Endothelial cell (in vitro differentiated cells): ENCODE results near the gene NLRC5. TPM values are rescaled to one million over a fixed set of nuclear protein-coding genes. Genes with fewer than 3 reads are reported as not detected.
A peak's percentile ranks its signal among the peaks of the same experiment; 100 is the strongest.

ENCODE experiments used
- DNase-seq: peaks from one replicate; pipeline ENCODE4 v3.0.0; 2021; ENCODE audit warnings: low spot score
- H3K27ac Mint-ChIP-seq: one replicate; pipeline ENCODE4 v1.8.0; 2021; ENCODE audit warnings: mixed read lengths, inconsistent platforms; ENCODE audit not compliant: unreplicated experiment
- H3K27me3 Mint-ChIP-seq: one replicate; pipeline ENCODE4 v1.8.0; 2021; ENCODE audit warnings: mild to moderate bottlenecking, moderate library complexity, mixed read lengths, inconsistent platforms; ENCODE audit not compliant: unreplicated experiment
- H3K36me3 Mint-ChIP-seq: one replicate; pipeline ENCODE4 v1.8.0; 2021; ENCODE audit warnings: mild to moderate bottlenecking, low read depth, mixed read lengths, inconsistent platforms; ENCODE audit not compliant: unreplicated experiment
- H3K4me1 Mint-ChIP-seq: one replicate; pipeline ENCODE4 v1.8.0; 2021; ENCODE audit warnings: mild to moderate bottlenecking, mixed read lengths, inconsistent platforms; ENCODE audit not compliant: unreplicated experiment
- H3K4me3 Mint-ChIP-seq: one replicate; pipeline ENCODE4 v1.8.0; 2021; ENCODE audit warnings: mild to moderate bottlenecking, mixed read lengths, inconsistent platforms; ENCODE audit not compliant: unreplicated experiment
- H3K9me3 Mint-ChIP-seq: one replicate; pipeline ENCODE4 v1.8.0; 2021; ENCODE audit warnings: mixed read lengths, inconsistent platforms; ENCODE audit not compliant: unreplicated experiment
- total RNA-seq: library from RNA; stranded (reverse); fragmentation: NEBNext Ultra II Directional; extraction: Animal tissue kit (Norgen Biotek cat#: 25700); gene quantifications from one replicate; pipeline ENCODE4 v1.2.1, GENCODE V29; 2021; ENCODE audit not compliant: unreplicated experiment
- TF ChIP-seq, protein P1 (sequence below): fragments of 200-600 bp; sonication (generic); IDR thresholded peaks from one replicate; pipeline ENCODE4 v1.5.0; 2021; ENCODE audit warnings: antibody characterized with exemption; ENCODE audit not compliant: unreplicated experiment

The NLRC5 gene
- total RNA-seq, 1 donor from 2014 or later = 2.4 TPM

DNA sequence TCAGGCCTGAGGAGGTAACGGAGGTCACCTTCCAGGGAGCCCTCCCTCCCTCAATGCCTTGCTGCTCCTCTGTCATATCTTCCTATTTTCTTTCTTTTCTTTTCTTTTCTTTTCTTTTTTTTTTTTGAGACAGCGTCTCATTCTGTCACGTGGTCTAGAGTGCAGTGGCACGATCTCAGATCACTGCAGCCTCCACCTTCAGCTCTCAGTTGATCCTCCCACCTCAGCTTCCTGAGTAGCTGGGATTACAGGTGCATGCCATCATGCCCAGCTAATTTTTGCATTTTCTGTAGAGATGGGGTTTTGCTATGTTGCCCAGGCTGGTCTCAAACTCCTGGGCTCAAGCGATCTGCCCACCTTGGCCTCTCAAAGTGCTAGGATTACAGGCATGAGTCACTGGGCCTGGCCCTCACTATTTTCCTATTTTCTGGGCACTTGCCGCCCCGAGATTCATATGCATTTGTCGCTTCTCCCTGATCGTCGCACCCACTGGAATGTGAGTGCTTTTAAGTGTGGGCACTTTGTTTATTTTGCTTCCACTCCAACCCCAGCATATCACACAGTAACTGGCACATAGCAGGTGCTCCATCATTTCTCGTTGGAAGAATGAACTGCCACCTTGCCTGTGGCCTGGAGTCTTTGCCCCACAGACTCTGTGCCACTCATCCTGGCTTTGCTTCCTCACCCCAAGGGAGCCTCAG, 134.8 kb downstream of the NLRC5 start:
- no peaks in the 10 kb centered on the region for H3K9me3 Mint-ChIP-seq

DNA sequence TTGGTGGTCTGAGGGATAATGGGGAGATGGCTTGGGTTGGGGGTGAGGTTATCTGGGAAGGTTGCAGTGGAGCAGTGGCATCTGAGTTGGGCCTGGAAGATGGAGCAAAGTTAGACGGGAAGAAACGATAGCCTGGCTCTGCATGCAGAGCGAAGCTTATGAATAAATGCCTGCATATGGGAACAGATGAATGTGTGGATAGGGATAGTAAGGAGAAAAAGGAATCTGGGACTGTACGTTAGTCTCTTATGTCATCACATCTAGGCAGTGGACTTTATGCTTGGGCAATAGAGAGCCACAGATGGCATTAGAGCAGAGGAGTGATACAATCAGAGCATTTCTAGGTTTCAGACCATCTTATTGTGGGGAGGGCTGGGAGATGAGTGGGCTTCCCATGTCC, 136.0 kb downstream of the NLRC5 start:
- Mint-ChIP-seq H3K27ac (no peak overlapping the region), H3K9me3 (no peaks in the 10 kb centered on the region), H3K4me1 (no peaks in the 10 kb centered on the region), H3K27me3 (peaks cover 10% of the 10 kb centered on the region), H3K4me3 (no peak overlapping the region), H3K36me3 (peaks cover 60% of the 10 kb centered on the region)
- TF ChIP-seq, protein P1, sequence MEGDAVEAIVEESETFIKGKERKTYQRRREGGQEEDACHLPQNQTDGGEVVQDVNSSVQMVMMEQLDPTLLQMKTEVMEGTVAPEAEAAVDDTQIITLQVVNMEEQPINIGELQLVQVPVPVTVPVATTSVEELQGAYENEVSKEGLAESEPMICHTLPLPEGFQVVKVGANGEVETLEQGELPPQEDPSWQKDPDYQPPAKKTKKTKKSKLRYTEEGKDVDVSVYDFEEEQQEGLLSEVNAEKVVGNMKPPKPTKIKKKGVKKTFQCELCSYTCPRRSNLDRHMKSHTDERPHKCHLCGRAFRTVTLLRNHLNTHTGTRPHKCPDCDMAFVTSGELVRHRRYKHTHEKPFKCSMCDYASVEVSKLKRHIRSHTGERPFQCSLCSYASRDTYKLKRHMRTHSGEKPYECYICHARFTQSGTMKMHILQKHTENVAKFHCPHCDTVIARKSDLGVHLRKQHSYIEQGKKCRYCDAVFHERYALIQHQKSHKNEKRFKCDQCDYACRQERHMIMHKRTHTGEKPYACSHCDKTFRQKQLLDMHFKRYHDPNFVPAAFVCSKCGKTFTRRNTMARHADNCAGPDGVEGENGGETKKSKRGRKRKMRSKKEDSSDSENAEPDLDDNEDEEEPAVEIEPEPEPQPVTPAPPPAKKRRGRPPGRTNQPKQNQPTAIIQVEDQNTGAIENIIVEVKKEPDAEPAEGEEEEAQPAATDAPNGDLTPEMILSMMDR = no peak
- DNase-seq = no peak

More for the DNA sequence above, 134.8 kb downstream of the NLRC5 start:
- Mint-ChIP-seq H3K4me1 (no peaks in the 10 kb centered on the region), H3K36me3 (peaks cover 60% of the 10 kb centered on the region), H3K4me3 (peak overlapping the region; percentile 72), H3K27ac (peak overlapping the region; percentile 24), H3K27me3 (peaks cover 4% of the 10 kb centered on the region)
- DNase-seq = no peak
- TF ChIP-seq, protein P1 = no peak

DNA sequence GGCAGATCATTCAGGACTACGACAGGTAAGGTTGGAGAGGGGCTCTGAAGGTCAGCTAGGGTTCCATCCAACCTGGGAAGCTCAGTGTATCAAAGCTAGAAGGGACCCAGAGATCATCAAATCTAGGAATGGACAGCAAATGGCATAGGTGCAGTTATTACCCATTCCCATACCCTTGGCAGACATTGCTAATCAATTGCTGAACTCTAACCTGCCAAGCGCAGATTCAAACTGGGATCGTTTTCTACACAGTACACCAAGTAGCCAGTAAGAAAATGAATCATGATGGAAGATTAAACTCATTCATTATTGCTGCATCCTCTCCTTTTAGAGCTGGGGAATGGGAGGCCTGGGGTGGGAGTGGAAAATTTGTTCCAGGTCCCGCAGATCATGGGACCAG, 136.6 kb downstream of the NLRC5 start:
- H3K36me3 Mint-ChIP-seq = peaks cover 59% of the 10 kb centered on the region

GRCh38 chr16:57126411-57126810, 137.1 kb downstream of the NLRC5 start:
- H3K4me3 Mint-ChIP-seq = peak overlapping the region; percentile 17
- no peaks in the 10 kb centered on the region for H3K4me1 Mint-ChIP-seq
- H3K36me3 Mint-ChIP-seq = peaks cover 55% of the 10 kb centered on the region
- H3K9me3 Mint-ChIP-seq = no peaks in the 10 kb centered on the region
- DNase-seq = no peak
- peaks cover 14% of the 10 kb centered on the region for H3K27me3 Mint-ChIP-seq
- TF ChIP-seq, protein P1 = no peak
- no peak overlapping the region for H3K27ac Mint-ChIP-seq

More for the DNA sequence above, 136.6 kb downstream of the NLRC5 start:
- Mint-ChIP-seq H3K27me3 (peaks cover 14% of the 10 kb centered on the region), H3K27ac (peak overlapping the region; percentile 70), H3K4me3 (no peak overlapping the region), H3K9me3 (no peaks in the 10 kb centered on the region), H3K4me1 (no peaks in the 10 kb centered on the region)
- TF ChIP-seq, protein P1 = no peak
- DNase-seq = no peak

- peaks cover 53% of the 10 kb centered on the region for H3K36me3 Mint-ChIP-seq
- TF ChIP-seq, protein P1 = no peak
- no peaks in the 10 kb centered on the region for H3K9me3 Mint-ChIP-seq
- no peak for DNase-seq
- H3K27ac Mint-ChIP-seq = no peak overlapping the region
- H3K4me1 Mint-ChIP-seq = peaks cover 2% of the 10 kb centered on the region
- H3K4me3 Mint-ChIP-seq = peak overlapping the region; percentile 29
- H3K27me3 Mint-ChIP-seq = peaks cover 14% of the 10 kb centered on the region
Observed at GRCh38 chr16:57127037-57127763, 137.8 kb downstream of the NLRC5 start.
